Natural killer cell (primary cell): ENCODE data around the gene RECK. TPM values are rescaled to one million over a fixed set of nuclear protein-coding genes. Genes with fewer than 3 reads are reported as not detected.
A peak's percentile ranks its signal among the peaks of the same experiment; 100 is the strongest.

Experiments used
- ATAC-seq, 3 donors: fragments of 150-1000 bp in 2 of 3; fragments of 200-7000 bp in 1 of 3; cut with Tn5 transposase; 1 replicate in 1 of 3; 2 replicates in 2 of 3; pipeline ENCODE4 v1.10.0; 2021; ENCODE audit warnings: mild to moderate bottlenecking in 2 of 3, moderate library complexity in 2 of 3
- DNase-seq, 2 donors: peaks; one replicate each; pipeline versions ENCODE4 v3.0.0 to v3.0.0-alpha.2; 2013 to 2021; ENCODE audit warnings: mixed read lengths in 1 of 2
- H3K27ac ChIP-seq: one replicate; pipeline ENCODE4 v1.5.1; 2013; ENCODE audit warnings: mild to moderate bottlenecking, low read length
- H3K27me3 ChIP-seq: one replicate; pipeline ENCODE4 v1.6.1; 2013; ENCODE audit warnings: low read length; ENCODE audit not compliant: control insufficient read depth, insufficient read depth
- H3K36me3 ChIP-seq: one replicate; pipeline ENCODE4 v1.6.1; 2013; ENCODE audit warnings: low read length; ENCODE audit not compliant: control insufficient read depth, insufficient read depth
- H3K4me1 ChIP-seq: one replicate; pipeline ENCODE4 v1.6.1; 2013; ENCODE audit warnings: low read length; ENCODE audit not compliant: control insufficient read depth, insufficient read depth
- H3K4me3 ChIP-seq: one replicate; pipeline ENCODE4 v1.5.1; 2013; ENCODE audit warnings: low read length
- H3K9me3 ChIP-seq: one replicate; pipeline ENCODE4 v1.6.1; 2013; ENCODE audit warnings: low read length; ENCODE audit not compliant: control insufficient read depth, insufficient read depth
- H3K27ac Mint-ChIP-seq, 2 donors: one replicate each; pipeline ENCODE4 v1.8.0; 2022; ENCODE audit warnings: mild to moderate bottlenecking in 2 of 2, mixed read lengths in 2 of 2, moderate library complexity in 1 of 2
- H3K27me3 Mint-ChIP-seq, 2 donors: one replicate each; pipeline ENCODE4 v1.8.0; 2022; ENCODE audit warnings: low read depth in 2 of 2, mixed read lengths in 2 of 2
- H3K36me3 Mint-ChIP-seq: one replicate; pipeline ENCODE4 v1.8.0; 2022; ENCODE audit warnings: mixed read lengths
- H3K4me1 Mint-ChIP-seq, 2 donors: one replicate each; pipeline ENCODE4 v1.8.0; 2022; ENCODE audit warnings: mixed read lengths in 2 of 2
- H3K4me3 Mint-ChIP-seq: one replicate; pipeline ENCODE4 v1.8.0; 2022; ENCODE audit warnings: mild to moderate bottlenecking, moderate library complexity, mixed read lengths
- H3K9me3 Mint-ChIP-seq, 2 donors: one replicate each; pipeline ENCODE4 v1.8.0; 2022; ENCODE audit warnings: mixed read lengths in 2 of 2
- CTCF ChIP-seq: fragments of 200-600 bp; IDR thresholded peaks from one replicate; pipeline ENCODE4 v1.8.0; 2022; ENCODE audit warnings: antibody characterized with exemption
- WGBS: methylation state at CpG from one replicate; pipeline ENCODE4 v1.1.7; 2013; ENCODE audit warnings: missing lambda C conversion rate; ENCODE audit not compliant: insufficient coverage; 5-methylcytosine and 5-hydroxymethylcytosine counted together
- intact Hi-C: fragments of 100-400 bp; cut with micrococcal nuclease; formaldehyde crosslinking; loops from one replicate; pipeline ENCODE4 v1.14.2; 2022
- total RNA-seq, 4 donors: library from RNA; stranded (reverse); fragments of 120-200 nt in 1 of 4; gene quantifications; one replicate each; pipeline versions ENCODE4 v1.2.3 to v1.2.4, GENCODE V29; 2013 to 2022

The RECK gene
- total RNA-seq, 3 donors from 2014 or later (not counting 1 experiment from before 2014, with no cell fraction given): 7.4 to 10.3 (median 8.0) TPM

- Mint-ChIP-seq H3K36me3 (no peaks in the 10 kb centered on the region), H3K27me3 (peaks cover 11 to 35% of the 10 kb centered on the region in 2 donors), H3K4me3 (no peak overlapping the region), H3K27ac (no peak overlapping the region), H3K4me1 (peaks cover 14% of the 10 kb centered on the region in 2 donors), H3K9me3 (no peaks in the 10 kb centered on the region)
- DNase-seq (no peak), ATAC-seq (no peak)
- Histone ChIP-seq H3K4me3 (no peak overlapping the region), H3K36me3 (no peaks in the 10 kb centered on the region), H3K27ac (no peak overlapping the region), H3K9me3 (no peaks in the 10 kb centered on the region), H3K27me3 (peaks cover under 1% of the 10 kb centered on the region), H3K4me1 (peaks cover 18% of the 10 kb centered on the region)
- no peak for TF ChIP-seq CTCF
- WGBS: 94% methylated on average over 3 of the region's 3 CpGs
- intact Hi-C loops: no loop called here
Observed at GRCh38 chr9:36033788-36034187, 2.9 kb upstream of the RECK start.

- DNase-seq (no peak), ATAC-seq (no peak)
- no peaks in the 10 kb centered on the region for H3K9me3 Mint-ChIP-seq
- Histone ChIP-seq H3K9me3 (no peaks in the 10 kb centered on the region), H3K36me3 (no peaks in the 10 kb centered on the region), H3K27ac (no peak overlapping the region), H3K4me1 (peaks cover 18% of the 10 kb centered on the region), H3K4me3 (no peak overlapping the region), H3K27me3 (no peaks in the 10 kb centered on the region)
- intact Hi-C loops: no loop called here
- TF ChIP-seq CTCF: no peak
- H3K4me1 Mint-ChIP-seq: peaks cover 14 to 19% of the 10 kb centered on the region in 2 donors
- WGBS: 73% methylated on average over 4 of the region's 5 CpGs
- no peaks in the 10 kb centered on the region for H3K36me3 Mint-ChIP-seq
- H3K27me3 Mint-ChIP-seq: peaks cover 11 to 35% of the 10 kb centered on the region in 2 donors
- no peak overlapping the region for H3K27ac Mint-ChIP-seq
- H3K4me3 Mint-ChIP-seq: no peak overlapping the region
Observed at GRCh38 chr9:36034234-36034633, 2.5 kb upstream of the RECK start.

- TF ChIP-seq CTCF: no peak
- DNase-seq (no peak), ATAC-seq (no peak)
- no peaks in the 10 kb centered on the region for H3K36me3 ChIP-seq
- peaks cover 18% of the 10 kb centered on the region for H3K4me1 ChIP-seq
- no peaks in the 10 kb centered on the region for H3K9me3 Mint-ChIP-seq
- H3K27me3 ChIP-seq: no peaks in the 10 kb centered on the region
- peaks cover 14 to 26% of the 10 kb centered on the region in 2 donors for H3K4me1 Mint-ChIP-seq
- WGBS: 96% methylated on average over 2 of the region's 2 CpGs
- H3K36me3 Mint-ChIP-seq: no peaks in the 10 kb centered on the region
- H3K9me3 ChIP-seq: no peaks in the 10 kb centered on the region
- no peak overlapping the region for H3K4me3 ChIP-seq
- no peak overlapping the region for H3K27ac Mint-ChIP-seq
- H3K4me3 Mint-ChIP-seq: peak overlapping the region; percentile 58
- H3K27ac ChIP-seq: no peak overlapping the region
- intact Hi-C loops: no loop called here
- H3K27me3 Mint-ChIP-seq: peaks cover 11 to 35% of the 10 kb centered on the region in 2 donors
Observed at GRCh38 chr9:36035006-36035405, 1.7 kb upstream of the RECK start.

- no peak for TF ChIP-seq CTCF
- ATAC-seq: no peak
- intact Hi-C loops: no loop called here
- Mint-ChIP-seq H3K36me3 (no peaks in the 10 kb centered on the region), H3K4me3 (peak overlapping the region; percentile 79), H3K27ac (peak overlapping the region in 1 of 2 donors; percentile 58), H3K27me3 (peaks cover 11 to 25% of the 10 kb centered on the region in 2 donors), H3K9me3 (no peaks in the 10 kb centered on the region), H3K4me1 (peaks cover 10 to 36% of the 10 kb centered on the region in 2 donors)
- Histone ChIP-seq H3K27me3 (no peaks in the 10 kb centered on the region), H3K27ac (no peak overlapping the region), H3K4me3 (peak overlapping the region; percentile 30), H3K9me3 (no peaks in the 10 kb centered on the region), H3K36me3 (no peaks in the 10 kb centered on the region), H3K4me1 (peaks cover 18% of the 10 kb centered on the region)
- whole genome bisulfite sequencing: 63% methylated on average over 18 of the region's 20 CpGs
- DNase-seq: no peak
Observed at GRCh38 chr9:36036253-36036779, 397 bp upstream of the RECK start.
